ENCODE results near the gene NTSR2.

DNA sequence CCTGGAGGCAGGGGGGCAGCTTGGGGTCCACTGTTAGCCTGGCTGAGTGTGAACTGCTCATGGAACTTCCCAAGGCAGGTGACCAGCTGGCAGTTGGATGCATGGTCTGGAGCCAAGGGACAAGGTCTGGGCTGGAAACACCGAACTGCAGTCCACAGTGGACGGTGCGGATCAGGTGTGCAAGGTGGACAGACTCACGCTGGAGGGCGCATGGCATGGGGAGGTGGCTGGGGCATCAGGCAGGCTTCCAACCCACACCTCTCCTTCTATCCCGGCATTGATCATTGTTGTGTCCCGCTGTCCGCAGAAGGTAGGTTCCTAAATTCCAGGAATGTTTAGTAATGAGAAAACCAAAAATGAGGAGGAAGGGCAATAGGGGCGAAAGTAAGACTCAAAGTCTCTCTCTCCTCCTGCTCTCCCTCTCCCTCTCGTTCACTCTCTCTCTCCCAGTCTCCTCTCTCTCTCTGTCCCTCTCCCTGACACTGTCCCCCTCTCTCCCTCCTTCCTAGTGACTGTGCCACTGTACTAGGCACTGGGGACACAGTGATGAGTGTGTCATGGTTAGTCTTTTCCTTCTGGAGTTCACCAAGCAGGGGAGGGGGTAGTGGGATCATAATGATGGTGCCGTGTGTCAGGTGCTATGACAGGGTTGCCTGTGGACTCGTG is 46.1 kb upstream of the NTSR2 start:
- TF ChIP-seq TAF1 (conservative IDR thresholded peaks at IDR 0.05) (peak; percentile 36), RXRA (IDR thresholded peaks at IDR 0.05) (peak; percentile 58 to 83)
- TF ChIP-seq, protein P1, sequence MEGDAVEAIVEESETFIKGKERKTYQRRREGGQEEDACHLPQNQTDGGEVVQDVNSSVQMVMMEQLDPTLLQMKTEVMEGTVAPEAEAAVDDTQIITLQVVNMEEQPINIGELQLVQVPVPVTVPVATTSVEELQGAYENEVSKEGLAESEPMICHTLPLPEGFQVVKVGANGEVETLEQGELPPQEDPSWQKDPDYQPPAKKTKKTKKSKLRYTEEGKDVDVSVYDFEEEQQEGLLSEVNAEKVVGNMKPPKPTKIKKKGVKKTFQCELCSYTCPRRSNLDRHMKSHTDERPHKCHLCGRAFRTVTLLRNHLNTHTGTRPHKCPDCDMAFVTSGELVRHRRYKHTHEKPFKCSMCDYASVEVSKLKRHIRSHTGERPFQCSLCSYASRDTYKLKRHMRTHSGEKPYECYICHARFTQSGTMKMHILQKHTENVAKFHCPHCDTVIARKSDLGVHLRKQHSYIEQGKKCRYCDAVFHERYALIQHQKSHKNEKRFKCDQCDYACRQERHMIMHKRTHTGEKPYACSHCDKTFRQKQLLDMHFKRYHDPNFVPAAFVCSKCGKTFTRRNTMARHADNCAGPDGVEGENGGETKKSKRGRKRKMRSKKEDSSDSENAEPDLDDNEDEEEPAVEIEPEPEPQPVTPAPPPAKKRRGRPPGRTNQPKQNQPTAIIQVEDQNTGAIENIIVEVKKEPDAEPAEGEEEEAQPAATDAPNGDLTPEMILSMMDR (IDR thresholded peaks at IDR 0.05; ENCODE audit: low read depth, low read length, missing input control): no peak
